Right cardiac atrium (tissue), 5 donors: Measurements from ENCODE around the gene PRICKLE3. TPM values are rescaled to one million over a fixed set of nuclear protein-coding genes. Genes with fewer than 3 reads are reported as not detected.
A peak's percentile ranks its signal among the peaks of the same experiment; 100 is the strongest.

Experiments
- ATAC-seq, 2 donors: fragments of 200-7000 bp; cut with Tn5 transposase; one replicate each; pipeline versions ENCODE4 v1.8.0 to v1.9.1; 2020; ENCODE audit warnings: moderate library complexity in 2 of 2, mild to moderate bottlenecking in 1 of 2
- DNase-seq, 3 donors: peaks; one replicate each; pipeline ENCODE4 v3.0.0-alpha.2; 2020
- H3K27ac ChIP-seq: one replicate; pipeline ENCODE4 v1.5.1; 2013; ENCODE audit warnings: mild to moderate bottlenecking, low read length, control low read depth, moderate library complexity
- H3K27me3 ChIP-seq: one replicate; pipeline ENCODE4 v1.6.1; 2013; ENCODE audit not compliant: control insufficient read depth, insufficient read depth
- H3K4me1 ChIP-seq: one replicate; pipeline ENCODE4 v1.6.1; 2013; ENCODE audit warnings: low read length; ENCODE audit not compliant: control insufficient read depth, insufficient read depth
- H3K4me3 ChIP-seq: one replicate; pipeline ENCODE4 v1.5.1; 2013; ENCODE audit warnings: low read length, control low read depth
- H3K9me3 ChIP-seq: one replicate; pipeline ENCODE4 v1.6.1; 2013; ENCODE audit warnings: low read length; ENCODE audit not compliant: control insufficient read depth
- WGBS: extraction: QIAGEN DNeasy Blood & Tissue Kit; methylation state at CpG from one replicate; pipeline ENCODE4 v1.1.7; 2013; 5-methylcytosine and 5-hydroxymethylcytosine counted together
- intact Hi-C, 4 donors: fragments of 100-400 bp; cut with DNase I; formaldehyde crosslinking; loops; one replicate each; pipeline versions ENCODE4 v1.11.0 to v1.14.0; 2022 to 2023
- long read RNA-seq, 4 donors: library from polyadenylated mRNA; unstranded; transcript quantifications; one replicate each; pipeline ENCODE4 v2.0.0, GENCODE V29; 2020 to 2021
- polyA plus RNA-seq: library from polyadenylated mRNA; stranded (reverse); fragments of 200-250 nt; gene quantifications from one replicate; pipeline ENCODE4 v1.2.3, GENCODE V29; 2013
- total RNA-seq, 4 donors: library from RNA; stranded (reverse); fragmentation: NEBNext Ultra II Directional; extraction: Animal tissue kit (Norgen Biotek cat#: 25700); gene quantifications; one replicate each; pipeline ENCODE4 v1.2.1, GENCODE V29; 2021
- donor health status: healthy with polysubstance abuse.
- donor health status: DM: no; HTN: yes; CAD: no.
- donor health status: DM: no; HTN: no; CAD: no.
- donor health status: DM: no; HTN: yes; CAD: no; lungs with severe emphysema.
- donor health status: DM: yes; HTN: yes; CAD: no.

Gene PRICKLE3, protein sequence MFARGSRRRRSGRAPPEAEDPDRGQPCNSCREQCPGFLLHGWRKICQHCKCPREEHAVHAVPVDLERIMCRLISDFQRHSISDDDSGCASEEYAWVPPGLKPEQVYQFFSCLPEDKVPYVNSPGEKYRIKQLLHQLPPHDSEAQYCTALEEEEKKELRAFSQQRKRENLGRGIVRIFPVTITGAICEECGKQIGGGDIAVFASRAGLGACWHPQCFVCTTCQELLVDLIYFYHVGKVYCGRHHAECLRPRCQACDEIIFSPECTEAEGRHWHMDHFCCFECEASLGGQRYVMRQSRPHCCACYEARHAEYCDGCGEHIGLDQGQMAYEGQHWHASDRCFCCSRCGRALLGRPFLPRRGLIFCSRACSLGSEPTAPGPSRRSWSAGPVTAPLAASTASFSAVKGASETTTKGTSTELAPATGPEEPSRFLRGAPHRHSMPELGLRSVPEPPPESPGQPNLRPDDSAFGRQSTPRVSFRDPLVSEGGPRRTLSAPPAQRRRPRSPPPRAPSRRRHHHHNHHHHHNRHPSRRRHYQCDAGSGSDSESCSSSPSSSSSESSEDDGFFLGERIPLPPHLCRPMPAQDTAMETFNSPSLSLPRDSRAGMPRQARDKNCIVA
- total RNA-seq (10 to 100 TPM in 3 of 4 donors, 1 to 10 TPM in 1; 9.0 to 12.1 (median 11.0) TPM), polyA plus RNA-seq (8.5 TPM)
- long read RNA-seq, donor 1, transcript PRICKLE3-206 (9 exons, 2,062 nt), result major isoform, 6 of 13 reads
- long read RNA-seq, donor 1, partial matches to known transcripts, result 0 of 13 reads
- long read RNA-seq, donor 1, other reads (novel, unspliced or antisense), result 5 of 13 reads
- long read RNA-seq, donor 2, partial matches to known transcripts, result 0 of 6 reads
- long read RNA-seq, donor 2, other reads (novel, unspliced or antisense), result 2 of 6 reads
- long read RNA-seq, donor 3, transcript PRICKLE3-206 (9 exons, 2,062 nt), result major isoform, 11 of 16 reads
- long read RNA-seq, donor 3, partial matches to known transcripts, result 0 of 16 reads
- long read RNA-seq, donor 3, other reads (novel, unspliced or antisense), result 5 of 16 reads
- long read RNA-seq, donor 4, transcript PRICKLE3-206 (9 exons, 2,062 nt), result major isoform, 9 of 12 reads
- long read RNA-seq, donor 4, partial matches to known transcripts, result 0 of 12 reads
- long read RNA-seq, donor 4, other reads (novel, unspliced or antisense), result 3 of 12 reads

DNA sequence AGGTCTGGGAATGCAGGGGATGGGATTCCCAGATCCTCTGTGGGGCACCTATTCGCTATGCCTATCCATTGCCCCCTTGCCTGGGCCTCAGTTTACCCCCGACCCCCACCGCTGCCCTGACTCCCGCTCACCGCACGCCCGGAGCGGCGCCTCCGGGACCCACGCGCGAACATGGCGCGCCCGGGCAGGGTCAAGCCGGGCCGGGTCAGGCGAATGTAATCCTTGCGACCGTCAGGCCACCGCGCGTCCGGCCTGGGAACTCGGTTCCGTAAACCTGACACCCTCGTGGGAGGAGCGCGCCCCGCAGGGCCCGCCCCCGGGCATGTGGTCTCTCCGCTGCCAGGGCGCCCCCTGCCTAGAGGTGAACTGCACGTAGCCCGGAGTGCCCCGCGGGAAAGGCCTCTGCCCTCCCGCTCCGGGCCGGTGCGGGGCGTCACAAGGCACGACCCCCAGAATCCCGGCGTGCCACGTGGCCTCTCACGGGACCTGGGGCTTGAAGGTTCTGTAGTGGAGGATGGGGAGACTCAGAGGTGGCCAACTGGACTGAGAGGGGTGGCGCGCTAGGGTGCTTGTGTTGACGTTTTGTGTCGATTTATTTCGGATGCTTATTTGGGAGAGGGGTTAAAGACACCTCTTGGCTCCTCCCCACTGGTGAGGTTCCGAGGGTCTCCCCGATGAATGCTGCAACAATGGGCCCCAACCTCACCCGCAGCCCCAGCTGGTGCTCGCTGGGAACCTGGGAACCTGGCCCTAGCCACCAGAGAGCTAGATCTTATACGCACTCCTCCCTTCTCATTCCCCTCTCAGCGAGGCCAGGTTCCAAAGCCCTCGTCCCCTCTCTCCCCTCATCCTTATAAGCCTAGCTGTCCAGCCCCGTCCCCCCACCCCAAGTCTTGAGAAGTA, at the start of gene PRICKLE3:
TSS of gene PRICKLE3 (minus strand) at position 249 of the 903 bp plus-strand sequence. CDS start at position 173, 76 bp downstream.
- DNase-seq, result peak; percentile 85 to 95 (median 94)
- Histone ChIP-seq H3K4me3 (peak within 1 kb of the TSS; percentile 71), H3K27me3 (no peaks in the 10 kb centered on the region), H3K4me1 (peaks cover 4% of the 10 kb centered on the region), H3K27ac (peak within 1 kb of the TSS; percentile 88), H3K9me3 (no peaks in the 10 kb centered on the region)
- 9% methylated on average over 62 of the region's 62 CpGs for WGBS
- peak; percentile 53 to 56 for ATAC-seq
- intact Hi-C loops, result no loop called here

DNA sequence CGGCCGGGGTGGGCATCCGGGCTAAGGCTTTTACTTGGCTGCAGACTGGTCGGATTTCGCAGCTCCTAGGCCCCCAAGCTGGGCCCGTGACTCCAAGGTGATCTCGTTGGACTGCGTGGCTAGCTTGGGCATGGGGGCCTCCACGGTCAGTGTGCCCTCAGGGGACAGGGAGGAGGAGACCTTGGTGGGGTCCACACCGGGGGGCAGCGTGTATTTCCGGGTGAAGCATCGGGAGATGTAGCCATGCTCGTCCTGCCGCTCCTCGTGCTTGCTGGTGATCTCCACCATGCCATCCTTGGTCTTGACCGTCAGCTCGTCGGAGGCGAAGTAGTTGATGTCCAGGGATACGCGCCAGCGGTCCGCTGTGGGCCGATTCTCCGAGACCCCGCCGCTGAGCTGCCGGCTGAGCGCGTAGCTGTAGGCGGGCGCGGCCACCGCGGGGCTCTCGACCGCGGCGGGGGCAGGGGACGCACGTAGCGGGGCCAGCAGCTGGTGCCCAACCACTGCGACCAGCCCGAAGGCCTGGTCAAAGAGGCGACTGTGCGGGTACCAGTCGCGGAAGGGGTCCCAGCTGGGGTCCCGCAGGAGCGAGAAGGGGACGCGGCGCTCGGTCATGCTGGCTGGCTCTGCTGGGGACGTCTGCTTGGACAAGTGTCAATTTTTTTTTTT, 47.8 kb upstream of the PRICKLE3 start:
- Histone ChIP-seq H3K4me3 (peak overlapping the region; percentile 42), H3K4me1 (no peaks in the 10 kb centered on the region), H3K27me3 (no peaks in the 10 kb centered on the region), H3K27ac (no peak overlapping the region), H3K9me3 (no peaks in the 10 kb centered on the region)
- intact Hi-C loops, result no loop called here
- ATAC-seq (no peak), DNase-seq (no peak)
- WGBS, result 29% methylated on average over 55 of the region's 56 CpGs

DNA sequence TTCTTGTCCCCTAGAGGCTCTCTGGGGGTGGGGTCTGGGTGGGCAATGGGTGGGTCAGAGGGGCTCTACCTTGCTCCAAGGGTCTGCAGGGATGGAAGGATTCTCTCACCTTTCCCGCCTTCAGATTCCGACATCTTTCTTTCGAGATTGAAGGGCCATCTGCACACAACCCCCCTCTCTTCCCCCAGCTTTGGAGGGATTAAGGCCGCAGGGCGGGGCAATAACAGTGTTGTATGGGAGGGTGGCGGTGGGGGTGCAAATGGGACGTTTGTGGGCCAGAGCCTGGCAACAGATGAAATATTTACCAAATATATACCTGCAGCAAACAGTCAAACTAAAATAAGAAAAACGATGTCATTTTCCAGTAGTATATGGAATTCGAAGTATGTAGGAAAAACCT, 47.0 kb upstream of the PRICKLE3 start, which contains the start of gene CACNA1F:
TSS of gene CACNA1F (minus strand) at position 165 of the 400 bp plus-strand sequence. CDS start at position 134, 31 bp downstream.
- DNase-seq (no peak), ATAC-seq (no peak)
- no peaks in the 10 kb centered on the region for H3K9me3 ChIP-seq
- no peaks in the 10 kb centered on the region for H3K27me3 ChIP-seq
- 89% methylated on average over 9 of the region's 9 CpGs for WGBS
- intact Hi-C loops, result no loop called here
- H3K27ac ChIP-seq, result no peak within 1 kb of the TSS
- H3K4me3 ChIP-seq, result peak within 1 kb of the TSS; percentile 42
- no peaks in the 10 kb centered on the region for H3K4me1 ChIP-seq

DNA sequence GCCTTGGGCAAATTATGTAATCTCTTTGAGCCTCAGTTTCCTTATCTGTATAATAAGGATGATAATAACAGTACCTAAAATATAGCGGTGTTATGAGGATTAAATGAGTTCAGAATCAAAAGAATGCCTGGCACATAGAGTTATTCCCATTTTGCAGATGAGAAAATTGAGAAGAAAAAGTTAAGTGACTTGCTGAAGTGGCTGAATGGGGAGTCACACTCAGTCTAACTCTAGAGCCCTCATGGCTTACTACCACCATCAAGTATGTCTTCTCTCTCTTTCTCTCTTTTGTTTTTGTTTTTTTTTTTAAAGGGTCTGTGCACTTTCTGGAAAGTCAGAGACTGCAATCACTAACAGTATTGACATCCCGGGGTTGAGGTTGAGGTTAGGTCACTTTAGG, 46.4 kb upstream of the PRICKLE3 start:
- intact Hi-C loops, result no loop called here
- ATAC-seq (no peak), DNase-seq (no peak)
- no peaks in the 10 kb centered on the region for H3K27me3 ChIP-seq
- no peak overlapping the region for H3K27ac ChIP-seq
- 97% methylated on average over 2 of the region's 2 CpGs for WGBS
- no peak overlapping the region for H3K4me3 ChIP-seq
- no peaks in the 10 kb centered on the region for H3K9me3 ChIP-seq
- no peaks in the 10 kb centered on the region for H3K4me1 ChIP-seq

DNA sequence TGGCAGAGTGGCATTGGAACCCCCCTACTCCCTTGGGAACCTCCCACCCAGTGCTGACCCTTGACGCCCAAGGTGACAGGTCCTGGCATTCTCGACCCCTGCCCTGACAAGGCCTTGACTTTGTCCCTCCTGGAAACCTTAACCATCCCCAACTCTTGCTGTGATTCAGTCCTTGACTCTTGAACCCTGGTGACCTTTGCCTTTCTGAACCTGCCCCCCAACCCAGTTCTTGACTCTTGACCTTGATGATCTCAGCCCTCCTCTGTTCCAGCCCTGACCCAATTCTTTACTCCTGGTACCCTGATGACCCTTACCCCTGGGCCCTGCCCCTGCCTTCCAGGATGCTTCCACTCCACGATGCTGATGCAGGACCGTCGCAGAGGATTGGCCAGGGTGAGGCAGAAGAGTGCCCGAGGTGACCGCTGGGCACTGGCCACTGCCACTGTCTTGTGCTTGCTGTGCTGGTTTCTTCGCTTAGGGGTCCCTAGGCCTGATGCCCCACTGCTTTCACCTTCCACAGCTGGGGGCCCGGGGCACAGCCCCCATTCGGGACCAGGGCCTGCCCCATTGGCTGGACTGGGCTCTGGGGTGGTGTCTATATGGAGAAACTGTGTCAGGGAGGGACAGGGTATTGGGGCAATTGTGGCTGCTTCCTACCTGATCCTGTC, 45.3 kb upstream of the PRICKLE3 start:
- DNase-seq (no peak), ATAC-seq (no peak)
- H3K27ac ChIP-seq, result no peak overlapping the region
- H3K4me1 ChIP-seq, result no peaks in the 10 kb centered on the region
- 95% methylated on average over 10 of the region's 10 CpGs for WGBS
- no peaks in the 10 kb centered on the region for H3K9me3 ChIP-seq
- intact Hi-C loops, result no loop called here
- no peak overlapping the region for H3K4me3 ChIP-seq
- H3K27me3 ChIP-seq, result no peaks in the 10 kb centered on the region

DNA sequence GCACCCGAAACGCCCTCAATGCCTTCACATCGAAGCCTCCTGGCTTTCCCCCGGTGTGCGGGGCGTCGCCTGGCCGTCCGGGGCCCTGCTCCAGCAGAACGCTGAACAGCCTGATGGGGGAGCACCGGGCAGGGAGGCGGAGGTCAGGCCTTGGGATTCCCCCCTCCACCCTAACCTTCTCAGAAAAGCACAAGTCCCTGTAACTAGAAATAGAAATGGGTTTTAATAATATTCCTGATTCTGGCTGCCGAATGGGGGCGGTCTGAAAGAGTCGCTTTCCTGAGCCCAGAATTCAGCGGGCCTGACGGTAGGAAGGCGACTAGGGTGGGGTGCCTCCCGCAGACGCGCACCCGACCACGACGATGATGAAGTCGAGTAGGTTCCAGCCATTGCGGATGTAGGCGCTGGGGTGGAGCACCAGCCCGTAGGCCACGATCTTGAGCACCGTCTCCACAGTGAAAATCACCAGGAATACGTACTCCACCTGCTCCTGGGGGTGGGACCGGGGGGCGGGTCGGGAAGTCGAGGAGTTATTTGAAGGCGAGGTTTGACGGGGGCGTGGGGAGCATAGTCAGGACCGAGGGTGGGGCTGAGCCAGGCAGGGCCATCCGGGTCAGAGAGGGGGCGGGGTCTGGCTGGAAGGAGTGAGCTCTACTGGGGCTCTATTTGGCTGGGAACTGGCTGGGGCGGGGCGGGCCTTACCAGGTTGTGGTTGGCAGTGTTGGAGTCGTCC, 44.5 kb upstream of the PRICKLE3 start:
- Histone ChIP-seq H3K9me3 (no peaks in the 10 kb centered on the region), H3K4me1 (no peaks in the 10 kb centered on the region), H3K27ac (no peak overlapping the region), H3K4me3 (peak overlapping the region; percentile 36), H3K27me3 (no peaks in the 10 kb centered on the region)
- intact Hi-C loops, result no loop called here
- WGBS, result 5% methylated on average over 43 of the region's 44 CpGs
- DNase-seq (peak; percentile 79 to 90 (median 89)), ATAC-seq (peak; percentile 78 to 88)

DNA sequence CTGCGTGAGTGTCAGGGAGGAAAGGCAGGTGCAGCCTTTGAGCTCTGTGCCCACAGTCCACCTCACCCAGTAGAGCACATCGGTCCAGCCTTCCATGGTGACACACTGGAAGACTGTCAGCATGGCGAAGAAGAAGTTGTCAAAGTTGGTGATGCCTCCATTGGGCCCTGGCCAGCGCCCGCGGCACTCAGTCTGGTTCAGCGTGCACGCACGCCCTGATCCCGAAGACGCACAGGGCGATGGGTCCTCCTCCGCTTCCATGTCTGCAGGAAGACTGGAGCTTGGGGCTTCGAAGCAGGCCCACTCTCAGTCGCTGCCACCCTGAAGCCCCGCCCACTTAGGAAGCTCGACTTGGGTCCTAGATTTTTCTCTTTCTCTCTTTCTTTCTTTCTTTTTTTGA, 42.0 kb upstream of the PRICKLE3 start:
- Histone ChIP-seq H3K27me3 (no peaks in the 10 kb centered on the region), H3K9me3 (no peaks in the 10 kb centered on the region), H3K4me1 (no peaks in the 10 kb centered on the region), H3K27ac (no peak overlapping the region), H3K4me3 (no peak overlapping the region)
- intact Hi-C loops, result no loop called here
- 92% methylated on average over 17 of the region's 17 CpGs for WGBS
- no peak for DNase-seq
- no peak for ATAC-seq

DNA sequence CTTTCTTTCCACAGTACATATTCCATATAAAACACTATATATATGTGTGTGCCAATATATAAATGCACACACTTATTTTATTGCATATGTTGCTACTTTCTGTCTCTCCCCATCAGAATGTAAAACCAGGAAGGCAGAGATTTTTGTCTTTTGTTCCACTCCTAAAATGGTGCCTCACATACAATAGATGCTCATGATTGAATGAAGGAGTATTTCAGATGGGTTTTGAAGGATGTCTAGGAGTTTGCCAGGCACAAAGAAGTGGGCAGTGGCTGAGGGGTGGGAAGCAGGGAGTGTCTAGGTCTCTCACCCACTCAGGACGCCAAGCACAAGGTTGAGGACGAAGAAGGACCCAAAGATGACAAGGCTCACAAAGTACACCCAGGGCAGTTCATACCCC, 41.6 kb upstream of the PRICKLE3 start:
- ATAC-seq (no peak), DNase-seq (no peak)
- Histone ChIP-seq H3K4me3 (no peak overlapping the region), H3K4me1 (no peaks in the 10 kb centered on the region), H3K27ac (no peak overlapping the region), H3K27me3 (no peaks in the 10 kb centered on the region), H3K9me3 (no peaks in the 10 kb centered on the region)
- intact Hi-C loops, result no loop called here
- WGBS, result 94% methylated on average over 2 of the region's 2 CpGs

DNA sequence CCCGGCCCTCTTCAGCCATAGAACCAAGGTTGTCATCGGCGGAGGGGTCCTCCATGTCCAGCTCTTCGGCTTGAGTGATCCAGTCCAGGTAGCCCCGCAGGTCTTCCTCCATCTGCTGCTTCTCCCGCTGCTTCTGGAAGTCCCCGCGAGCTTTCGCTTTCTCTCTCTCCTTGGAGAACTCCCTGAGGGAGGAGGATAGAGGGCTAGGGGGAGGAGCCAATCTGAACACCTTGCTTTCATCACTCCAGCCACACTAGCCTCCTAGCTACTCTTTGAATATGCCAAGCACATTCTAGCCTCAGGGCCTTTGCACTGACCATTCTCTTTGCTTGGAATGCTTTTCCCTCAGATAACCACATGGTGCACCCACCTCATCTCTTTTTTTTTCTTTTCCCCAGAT, 40.8 kb upstream of the PRICKLE3 start:
- intact Hi-C loops, result no loop called here
- WGBS, result 97% methylated on average over 9 of the region's 9 CpGs
- Histone ChIP-seq H3K4me3 (no peak overlapping the region), H3K9me3 (no peaks in the 10 kb centered on the region), H3K27ac (no peak overlapping the region), H3K27me3 (no peaks in the 10 kb centered on the region), H3K4me1 (no peaks in the 10 kb centered on the region)
- DNase-seq (no peak), ATAC-seq (no peak)
